ENCODE data around the gene POLRMT.

Gene POLRMT

GRCh38 chr19:595326-596262 is 37.7 kb downstream of the POLRMT start:
- H3K4me1 ChIP-seq (ENCODE audit: control insufficient read depth, insufficient read depth, low read length, poor library complexity, severe bottlenecking): no peaks in the 10 kb centered on the region
- no peak overlapping the region for H3K27ac ChIP-seq (ENCODE audit: low read depth, low read length, severe bottlenecking)
- no peaks in the 10 kb centered on the region for H3K9me3 ChIP-seq (ENCODE audit: control insufficient read depth, low read length)
- WGBS, 2 experiments (ENCODE audit: insufficient coverage in 2 of 2): 82 to 86% methylated on average over 42 of the region's 42 CpGs
- H3K4me3 ChIP-seq (ENCODE audit: extremely low read depth, insufficient read depth, low read length, poor library complexity, severe bottlenecking): no peak overlapping the region
- no peaks in the 10 kb centered on the region for H3K36me3 ChIP-seq (ENCODE audit: control insufficient read depth, insufficient read depth, low read length)

GRCh38 chr19:594265-594870 is 39.0 kb downstream of the POLRMT start:
- WGBS, 2 experiments (ENCODE audit: insufficient coverage in 2 of 2): 85 to 88% methylated on average over 20 to 21 of the region's 24 CpGs
- Histone ChIP-seq H3K4me3 (ENCODE audit: extremely low read depth, insufficient read depth, low read length, poor library complexity, severe bottlenecking) (no peak overlapping the region), H3K4me1 (ENCODE audit: control insufficient read depth, insufficient read depth, low read length, poor library complexity, severe bottlenecking) (no peaks in the 10 kb centered on the region), H3K27ac (ENCODE audit: low read depth, low read length, severe bottlenecking) (no peak overlapping the region), H3K9me3 (ENCODE audit: control insufficient read depth, low read length) (no peaks in the 10 kb centered on the region), H3K36me3 (ENCODE audit: control insufficient read depth, insufficient read depth, low read length) (no peaks in the 10 kb centered on the region)

- H3K27ac ChIP-seq (ENCODE audit: low read depth, low read length, severe bottlenecking): no peak overlapping the region
- WGBS, 2 experiments (ENCODE audit: insufficient coverage in 2 of 2): 79 to 85% methylated on average over 9 of the region's 9 CpGs
- no peak overlapping the region for H3K4me3 ChIP-seq (ENCODE audit: extremely low read depth, insufficient read depth, low read length, poor library complexity, severe bottlenecking)
- no peaks in the 10 kb centered on the region for H3K36me3 ChIP-seq (ENCODE audit: control insufficient read depth, insufficient read depth, low read length)
- no peaks in the 10 kb centered on the region for H3K4me1 ChIP-seq (ENCODE audit: control insufficient read depth, insufficient read depth, low read length, poor library complexity, severe bottlenecking)
- H3K9me3 ChIP-seq (ENCODE audit: control insufficient read depth, low read length): no peaks in the 10 kb centered on the region
These were observed 39.8 kb downstream of the POLRMT start for GRCh38 chr19:593505-593904.

GRCh38 chr19:593055-593454 is 40.3 kb downstream of the POLRMT start:
- WGBS, 2 experiments (ENCODE audit: insufficient coverage in 2 of 2): 93 to 95% methylated on average over 14 to 18 of the region's 18 CpGs
- no peak overlapping the region for H3K27ac ChIP-seq (ENCODE audit: low read depth, low read length, severe bottlenecking)
- H3K4me1 ChIP-seq (ENCODE audit: control insufficient read depth, insufficient read depth, low read length, poor library complexity, severe bottlenecking): no peaks in the 10 kb centered on the region
- no peaks in the 10 kb centered on the region for H3K9me3 ChIP-seq (ENCODE audit: control insufficient read depth, low read length)
- H3K4me3 ChIP-seq (ENCODE audit: extremely low read depth, insufficient read depth, low read length, poor library complexity, severe bottlenecking): no peak overlapping the region
- H3K36me3 ChIP-seq (ENCODE audit: control insufficient read depth, insufficient read depth, low read length): no peaks in the 10 kb centered on the region

DNA sequence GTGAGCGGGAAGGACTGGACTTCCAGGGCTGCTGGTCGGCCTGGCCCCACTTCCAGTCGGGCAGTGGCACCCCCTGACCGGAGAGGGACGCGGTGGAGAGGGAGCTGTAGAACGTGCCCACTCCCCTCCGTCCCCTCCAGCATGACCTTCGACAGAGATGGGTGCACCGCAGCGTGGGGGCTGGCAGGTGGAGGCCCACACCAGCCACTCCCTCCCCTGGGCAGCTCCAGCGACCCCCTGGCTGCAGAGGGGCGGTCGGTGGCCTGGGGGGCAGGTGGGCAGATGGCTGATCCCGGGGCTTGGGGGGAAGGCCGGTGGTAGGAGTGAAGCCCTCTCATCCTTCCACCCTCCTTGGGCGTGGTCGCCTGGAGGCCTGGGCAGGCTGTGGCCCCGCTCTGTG is 41.2 kb downstream of the POLRMT start:
- 82 to 92% methylated on average over 12 to 13 of the region's 19 CpGs for WGBS, 2 experiments (ENCODE audit: insufficient coverage in 2 of 2)
- Histone ChIP-seq H3K27ac (ENCODE audit: low read depth, low read length, severe bottlenecking) (no peak overlapping the region), H3K4me3 (ENCODE audit: extremely low read depth, insufficient read depth, low read length, poor library complexity, severe bottlenecking) (no peak overlapping the region), H3K9me3 (ENCODE audit: control insufficient read depth, low read length) (no peaks in the 10 kb centered on the region), H3K4me1 (ENCODE audit: control insufficient read depth, insufficient read depth, low read length, poor library complexity, severe bottlenecking) (no peaks in the 10 kb centered on the region), H3K36me3 (ENCODE audit: control insufficient read depth, insufficient read depth, low read length) (no peaks in the 10 kb centered on the region)

DNA sequence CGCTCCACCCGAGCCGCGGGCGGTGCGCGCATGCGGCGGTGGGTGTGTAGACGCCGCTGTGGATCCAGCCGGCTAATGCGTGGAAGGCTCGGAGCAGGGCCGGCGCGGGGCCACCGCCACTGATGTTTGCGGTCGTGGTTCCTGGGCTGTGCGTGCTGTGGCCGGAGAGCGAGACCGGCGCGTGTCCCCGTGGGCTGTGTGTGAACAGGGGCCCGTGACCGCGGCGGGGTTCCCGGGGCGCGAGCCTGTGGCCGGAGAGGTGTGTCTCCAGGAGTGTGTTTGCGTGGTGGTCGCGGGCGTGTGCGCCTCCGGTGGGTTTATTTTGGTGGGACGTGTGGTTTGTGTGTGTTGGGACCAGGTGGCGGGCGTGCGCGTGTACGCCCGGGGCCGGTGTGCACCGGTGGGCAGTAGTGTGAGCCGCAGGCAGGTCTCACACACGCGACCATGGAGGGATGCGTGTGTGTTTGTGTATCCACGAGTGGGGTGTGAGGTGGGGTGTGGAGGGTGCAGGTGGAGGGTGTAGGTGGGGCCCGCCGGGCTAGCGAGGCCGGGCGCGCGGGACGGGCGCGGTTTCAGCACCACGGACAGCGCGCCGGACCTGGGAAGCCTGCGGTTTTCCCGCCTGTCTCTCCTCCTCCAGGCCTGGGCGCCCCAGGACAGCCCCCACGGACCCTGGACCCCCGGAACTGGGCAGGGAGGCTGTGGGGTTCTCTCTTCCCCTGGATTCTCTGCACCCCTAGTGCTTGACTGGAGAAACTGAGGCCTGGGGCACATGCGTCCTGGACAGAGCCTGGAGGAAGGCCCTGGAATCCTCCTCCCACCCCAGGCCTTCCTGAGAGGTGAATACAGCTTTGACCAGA is 42.0 kb downstream of the POLRMT start:
- 36 to 49% methylated on average over 51 to 63 of the region's 75 CpGs for whole genome bisulfite sequencing, 2 experiments (ENCODE audit: insufficient coverage in 2 of 2)
- H3K4me3 ChIP-seq (ENCODE audit: extremely low read depth, insufficient read depth, low read length, poor library complexity, severe bottlenecking): no peak overlapping the region
- no peaks in the 10 kb centered on the region for H3K36me3 ChIP-seq (ENCODE audit: control insufficient read depth, insufficient read depth, low read length)
- H3K27ac ChIP-seq (ENCODE audit: low read depth, low read length, severe bottlenecking): no peak overlapping the region
- H3K4me1 ChIP-seq (ENCODE audit: control insufficient read depth, insufficient read depth, low read length, poor library complexity, severe bottlenecking): no peaks in the 10 kb centered on the region
- H3K9me3 ChIP-seq (ENCODE audit: control insufficient read depth, low read length): no peaks in the 10 kb centered on the region

- Histone ChIP-seq H3K4me1 (ENCODE audit: control insufficient read depth, insufficient read depth, low read length, poor library complexity, severe bottlenecking) (peaks cover 3% of the 10 kb centered on the region), H3K36me3 (ENCODE audit: control insufficient read depth, insufficient read depth, low read length) (no peaks in the 10 kb centered on the region), H3K9me3 (ENCODE audit: control insufficient read depth, low read length) (no peaks in the 10 kb centered on the region), H3K27ac (ENCODE audit: low read depth, low read length, severe bottlenecking) (no peak overlapping the region), H3K4me3 (ENCODE audit: extremely low read depth, insufficient read depth, low read length, poor library complexity, severe bottlenecking) (no peak overlapping the region)
- WGBS, 2 experiments (ENCODE audit: insufficient coverage in 2 of 2): 17% methylated on average over 24 to 35 of the region's 41 CpGs
These were observed 42.6 kb downstream of the POLRMT start for GRCh38 chr19:590750-591098.

DNA sequence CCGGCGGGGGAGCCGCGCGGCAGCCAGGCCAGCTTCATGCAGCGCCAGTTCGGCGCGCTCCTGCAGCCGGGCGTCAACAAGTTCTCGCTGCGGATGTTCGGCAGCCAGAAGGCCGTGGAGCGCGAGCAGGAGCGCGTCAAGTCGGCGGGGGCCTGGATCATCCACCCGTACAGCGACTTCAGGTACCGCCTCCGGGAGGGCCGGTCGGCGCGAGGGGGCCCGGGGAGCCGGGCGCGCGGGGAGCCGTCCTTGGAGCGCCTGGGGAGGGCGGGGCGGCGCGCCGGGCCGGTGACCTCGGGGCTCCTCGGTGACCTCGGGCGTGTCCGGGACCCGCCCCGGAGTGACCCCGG is 43.0 kb downstream of the POLRMT start:
- Histone ChIP-seq H3K4me1 (ENCODE audit: control insufficient read depth, insufficient read depth, low read length, poor library complexity, severe bottlenecking) (peaks cover 6% of the 10 kb centered on the region), H3K36me3 (ENCODE audit: control insufficient read depth, insufficient read depth, low read length) (no peaks in the 10 kb centered on the region), H3K27ac (ENCODE audit: low read depth, low read length, severe bottlenecking) (no peak overlapping the region), H3K9me3 (ENCODE audit: control insufficient read depth, low read length) (no peaks in the 10 kb centered on the region), H3K4me3 (ENCODE audit: extremely low read depth, insufficient read depth, low read length, poor library complexity, severe bottlenecking) (peak overlapping the region; percentile 8)
- WGBS, 2 experiments (ENCODE audit: insufficient coverage in 2 of 2): 1 to 4% methylated on average over 45 to 47 of the region's 50 CpGs

- peak within 1 kb of the TSS; percentile 11 for H3K4me3 ChIP-seq (ENCODE audit: extremely low read depth, insufficient read depth, low read length, poor library complexity, severe bottlenecking)
These were observed 43.5 kb downstream of the POLRMT start, which contains the start of gene HCN2 for GRCh38 chr19:589693-590395. TSS of gene HCN2 (plus strand) at chr19:589881. CDS start at chr19:589946, 65 bp downstream.

More at GRCh38 chr19:589693-590395, 43.5 kb downstream of the POLRMT start, which contains the start of gene HCN2:
- peaks cover 6% of the 10 kb centered on the region for H3K4me1 ChIP-seq (ENCODE audit: control insufficient read depth, insufficient read depth, low read length, poor library complexity, severe bottlenecking)
- H3K36me3 ChIP-seq (ENCODE audit: control insufficient read depth, insufficient read depth, low read length): no peaks in the 10 kb centered on the region
- H3K27ac ChIP-seq (ENCODE audit: low read depth, low read length, severe bottlenecking): no peak within 1 kb of the TSS
- H3K9me3 ChIP-seq (ENCODE audit: control insufficient read depth, low read length): no peaks in the 10 kb centered on the region
- 1 to 2% methylated on average over 26 to 37 of the region's 132 CpGs for WGBS, 2 experiments (ENCODE audit: insufficient coverage in 2 of 2)

All from mesodermal cell (in vitro differentiated cells).